NCI-H1930 (cell line): Measurements from ENCODE around the gene MRPL41.
"Not testable (repeated sequence)": the region's sequence is repeated elsewhere in the genome, so short reads cannot be mapped to it uniquely, and the experiment has no call there.

ENCODE experiments used
- DNase-seq, 2 experiments: peaks; one replicate each; lab custom pipeline; 2025; lab: John Stamatoyannopoulos, UW

MRPL41 gene

GRCh38 chr9:137551264-137552021 lies at the start of gene MRPL41:
MRPL41 (plus strand) TSS chr9:137551879; CDS start chr9:137552082, 203 bp downstream.
- peak; percentile 94 for DNase-seq

GRCh38 chr9:137502008-137502911 lies 49.4 kb upstream of the MRPL41 start:
- peak in 1 of 2 experiments; percentile 21 for DNase-seq

- DNase-seq: no peak
Measured at GRCh38 chr9:137504432-137504777, 47.3 kb upstream of the MRPL41 start.

- no peak for DNase-seq
Measured at GRCh38 chr9:137505421-137506140, 46.1 kb upstream of the MRPL41 start.

- no peak for DNase-seq
Measured at GRCh38 chr9:137506274-137506673, 45.4 kb upstream of the MRPL41 start.

- DNase-seq: no peak
Measured at GRCh38 chr9:137506702-137507171, 44.9 kb upstream of the MRPL41 start.

- no peak for DNase-seq
Measured at GRCh38 chr9:137509198-137509597, 42.5 kb upstream of the MRPL41 start.

- not testable (repeated sequence) for DNase-seq
Measured at GRCh38 chr9:137511126-137511525, 40.6 kb upstream of the MRPL41 start.

- DNase-seq: no peak
Measured at GRCh38 chr9:137511758-137512463, 39.8 kb upstream of the MRPL41 start.

GRCh38 chr9:137513136-137513535 lies 38.5 kb upstream of the MRPL41 start:
- DNase-seq: not testable (repeated sequence)

- DNase-seq: not testable (repeated sequence)
Measured at GRCh38 chr9:137513801-137514570, 37.7 kb upstream of the MRPL41 start.

- no peak for DNase-seq
Measured at GRCh38 chr9:137514691-137515337, 36.9 kb upstream of the MRPL41 start.

GRCh38 chr9:137515338-137515724 lies 36.3 kb upstream of the MRPL41 start:
- no peak for DNase-seq

GRCh38 chr9:137516144-137516917 lies 35.3 kb upstream of the MRPL41 start:
- no peak for DNase-seq

- not testable (repeated sequence) for DNase-seq
Measured at GRCh38 chr9:137518661-137519459, 32.8 kb upstream of the MRPL41 start.

GRCh38 chr9:137519553-137519952 lies 32.1 kb upstream of the MRPL41 start:
- DNase-seq: no peak

- no peak for DNase-seq
Measured at GRCh38 chr9:137520614-137521404, 30.9 kb upstream of the MRPL41 start.
